Glutamatergic neuron (in vitro differentiated cells): ENCODE results near the gene LRRFIP2. TPM values are rescaled to one million over a fixed set of nuclear protein-coding genes. Genes with fewer than 3 reads are reported as not detected.

ENCODE experiments used
- DNase-seq: peaks from one replicate; pipeline ENCODE4 v3.0.0; 2022
- H3K27ac Mint-ChIP-seq: one replicate; pipeline ENCODE4 v1.8.0; 2020; ENCODE audit warnings: mild to moderate bottlenecking, mixed read lengths, inconsistent platforms; ENCODE audit not compliant: unreplicated experiment
- H3K27me3 Mint-ChIP-seq: one replicate; pipeline ENCODE4 v1.8.0; 2020; ENCODE audit warnings: mild to moderate bottlenecking, moderate library complexity, mixed read lengths, inconsistent platforms; ENCODE audit not compliant: unreplicated experiment
- H3K36me3 Mint-ChIP-seq: one replicate; pipeline ENCODE4 v1.8.0; 2020; ENCODE audit warnings: mild to moderate bottlenecking, mixed read lengths, inconsistent platforms; ENCODE audit not compliant: unreplicated experiment
- H3K4me1 Mint-ChIP-seq: one replicate; pipeline ENCODE4 v1.8.0; 2020; ENCODE audit warnings: mild to moderate bottlenecking, low read depth, mixed read lengths, inconsistent platforms; ENCODE audit not compliant: unreplicated experiment
- H3K4me3 Mint-ChIP-seq: one replicate; pipeline ENCODE4 v1.8.0; 2020; ENCODE audit warnings: mild to moderate bottlenecking, mixed read lengths, inconsistent platforms; ENCODE audit not compliant: unreplicated experiment
- H3K9me3 Mint-ChIP-seq: one replicate; pipeline ENCODE4 v1.8.0; 2020; ENCODE audit warnings: mild to moderate bottlenecking, moderate library complexity, mixed read lengths, inconsistent platforms; ENCODE audit not compliant: unreplicated experiment
- CTCF ChIP-seq: fragments of 200-600 bp; sonication (generic); IDR thresholded peaks from one replicate; pipeline ENCODE4 v1.5.0; 2021; ENCODE audit not compliant: partially characterized antibody, unreplicated experiment
- total RNA-seq: library from RNA; stranded (reverse); fragmentation: NEBNext Ultra II Directional; extraction: Animal tissue kit (Norgen Biotek cat#: 25700); gene quantifications from one replicate; pipeline ENCODE4 v1.2.1, GENCODE V29; 2021; ENCODE audit not compliant: unreplicated experiment

LRRFIP2 gene
- total RNA-seq, 1 donor from 2014 or later, result 45.3 TPM

DNA sequence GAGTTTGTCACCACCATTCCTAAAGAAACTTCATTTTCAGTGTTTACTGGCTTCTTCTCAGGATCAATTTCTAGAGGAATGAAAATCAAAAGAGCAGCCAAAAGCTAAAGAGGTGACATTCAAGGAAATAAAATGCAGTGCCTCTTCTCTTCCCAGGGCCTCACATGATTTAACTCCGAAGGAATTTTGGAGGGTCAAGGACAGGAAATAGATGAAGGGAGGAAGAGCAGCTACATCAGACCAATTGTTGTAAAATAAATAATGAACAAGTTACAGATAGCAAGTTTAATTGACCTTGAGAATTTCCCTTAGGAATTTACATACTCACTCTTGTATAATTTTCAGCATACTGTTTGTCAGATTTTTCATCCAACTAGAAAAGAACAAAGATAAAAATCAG lies 78.1 kb downstream of the LRRFIP2 start:
- DNase-seq, result no peak
- Mint-ChIP-seq H3K27me3 (no peaks in the 10 kb centered on the region), H3K27ac (no peak overlapping the region), H3K9me3 (peaks cover 3% of the 10 kb centered on the region), H3K4me1 (no peaks in the 10 kb centered on the region), H3K36me3 (no peaks in the 10 kb centered on the region), H3K4me3 (no peak overlapping the region)
- TF ChIP-seq CTCF, result no peak

DNA sequence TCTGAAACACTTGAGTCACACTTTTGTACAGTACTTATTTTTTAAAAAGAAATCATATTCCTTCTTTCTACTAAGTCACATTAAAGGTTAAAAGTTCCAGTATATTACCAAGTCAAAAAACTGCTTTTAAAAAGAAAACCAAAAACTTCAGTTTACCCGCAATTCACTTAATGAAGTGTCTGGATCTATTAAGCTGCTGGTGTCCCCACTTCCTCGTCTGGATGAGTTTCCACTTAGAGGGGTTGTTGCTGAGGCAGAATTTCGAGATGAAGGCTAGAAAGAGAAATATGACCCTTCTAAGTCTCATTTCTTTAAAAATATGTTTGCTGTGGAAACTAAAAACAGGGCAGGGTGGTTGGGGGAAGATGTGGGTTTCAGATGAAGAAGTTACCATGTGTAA lies 79.7 kb downstream of the LRRFIP2 start:
- TF ChIP-seq CTCF, result no peak
- Mint-ChIP-seq H3K9me3 (peaks cover 3% of the 10 kb centered on the region), H3K4me3 (no peak overlapping the region), H3K27me3 (no peaks in the 10 kb centered on the region), H3K4me1 (no peaks in the 10 kb centered on the region), H3K27ac (no peak overlapping the region), H3K36me3 (no peaks in the 10 kb centered on the region)
- no peak for DNase-seq

DNA sequence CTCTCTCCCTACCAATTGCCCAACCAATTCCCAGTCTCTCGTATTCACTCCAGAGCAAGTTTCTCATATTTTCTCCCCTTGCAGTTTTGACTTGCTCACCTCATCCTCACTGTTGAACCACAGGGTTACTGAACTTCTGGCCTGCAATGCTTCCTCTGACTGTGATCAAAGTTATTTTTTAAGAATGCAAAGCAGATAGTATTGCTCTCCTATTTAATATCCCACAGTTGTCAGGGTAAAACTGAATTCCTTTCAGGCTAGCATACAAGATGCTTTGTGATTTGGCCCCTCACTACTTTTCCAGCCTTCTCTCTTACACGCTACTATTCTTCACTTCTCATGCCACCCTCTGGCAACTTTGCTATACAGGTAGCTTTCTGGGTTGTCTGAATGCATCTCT lies 80.9 kb downstream of the LRRFIP2 start:
- Mint-ChIP-seq H3K36me3 (no peaks in the 10 kb centered on the region), H3K9me3 (peaks cover 3% of the 10 kb centered on the region), H3K4me3 (no peak overlapping the region), H3K27ac (no peak overlapping the region), H3K27me3 (no peaks in the 10 kb centered on the region), H3K4me1 (no peaks in the 10 kb centered on the region)
- TF ChIP-seq CTCF, result no peak
- DNase-seq, result no peak

GRCh38 chr3:37092484-37092883 lies 81.9 kb downstream of the LRRFIP2 start:
- no peaks in the 10 kb centered on the region for H3K27me3 Mint-ChIP-seq
- H3K36me3 Mint-ChIP-seq, result no peaks in the 10 kb centered on the region
- H3K4me1 Mint-ChIP-seq, result no peaks in the 10 kb centered on the region
- H3K9me3 Mint-ChIP-seq, result peaks cover 3% of the 10 kb centered on the region
- TF ChIP-seq CTCF, result no peak
- H3K27ac Mint-ChIP-seq, result no peak overlapping the region
- DNase-seq, result no peak
- H3K4me3 Mint-ChIP-seq, result no peak overlapping the region

- Mint-ChIP-seq H3K9me3 (peaks cover 2% of the 10 kb centered on the region), H3K27me3 (no peaks in the 10 kb centered on the region), H3K4me3 (no peak overlapping the region), H3K4me1 (no peaks in the 10 kb centered on the region), H3K27ac (no peak overlapping the region), H3K36me3 (no peaks in the 10 kb centered on the region)
- no peak for TF ChIP-seq CTCF
- DNase-seq, result no peak
These were observed 86.5 kb downstream of the LRRFIP2 start for GRCh38 chr3:37087870-37088269.
